AG10803 (cell line): ENCODE measurements around the gene SLC25A10.

Source experiments
- DNase-seq: peaks from one replicate; pipeline ENCODE4 v3.0.0; 2010; ENCODE audit warnings: low read depth
- H3K4me3 ChIP-seq: 2 replicates; pipeline ENCODE4 v1.5.1; 2011; ENCODE audit warnings: mild to moderate bottlenecking, low read length, control low read depth
- TF ChIP-seq, protein P1 (sequence below): conservative IDR thresholded peaks from 2 replicates; pipeline ENCODE4 v1.5.1; 2011; ENCODE audit warnings: mild to moderate bottlenecking, low read length, control low read depth, inconsistent platforms

Gene SLC25A10

DNA sequence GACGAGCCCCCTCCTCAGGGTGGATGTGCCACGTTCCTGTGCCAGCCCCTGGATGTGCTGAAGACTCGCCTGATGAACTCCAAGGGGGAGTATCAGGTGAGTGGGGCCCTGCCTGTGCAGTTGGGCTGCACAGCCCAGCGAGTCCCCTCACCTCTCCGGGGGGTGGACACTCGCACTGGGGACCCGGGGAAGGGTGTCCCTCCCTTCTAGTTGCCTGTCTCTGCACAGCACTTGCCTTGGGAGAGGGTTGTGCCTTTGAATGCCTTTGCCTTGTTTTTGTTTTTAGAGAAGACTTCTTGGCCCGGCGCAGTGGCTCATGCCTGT is 5.6 kb downstream of the SLC25A10 start:
- TF ChIP-seq, protein P1, sequence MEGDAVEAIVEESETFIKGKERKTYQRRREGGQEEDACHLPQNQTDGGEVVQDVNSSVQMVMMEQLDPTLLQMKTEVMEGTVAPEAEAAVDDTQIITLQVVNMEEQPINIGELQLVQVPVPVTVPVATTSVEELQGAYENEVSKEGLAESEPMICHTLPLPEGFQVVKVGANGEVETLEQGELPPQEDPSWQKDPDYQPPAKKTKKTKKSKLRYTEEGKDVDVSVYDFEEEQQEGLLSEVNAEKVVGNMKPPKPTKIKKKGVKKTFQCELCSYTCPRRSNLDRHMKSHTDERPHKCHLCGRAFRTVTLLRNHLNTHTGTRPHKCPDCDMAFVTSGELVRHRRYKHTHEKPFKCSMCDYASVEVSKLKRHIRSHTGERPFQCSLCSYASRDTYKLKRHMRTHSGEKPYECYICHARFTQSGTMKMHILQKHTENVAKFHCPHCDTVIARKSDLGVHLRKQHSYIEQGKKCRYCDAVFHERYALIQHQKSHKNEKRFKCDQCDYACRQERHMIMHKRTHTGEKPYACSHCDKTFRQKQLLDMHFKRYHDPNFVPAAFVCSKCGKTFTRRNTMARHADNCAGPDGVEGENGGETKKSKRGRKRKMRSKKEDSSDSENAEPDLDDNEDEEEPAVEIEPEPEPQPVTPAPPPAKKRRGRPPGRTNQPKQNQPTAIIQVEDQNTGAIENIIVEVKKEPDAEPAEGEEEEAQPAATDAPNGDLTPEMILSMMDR, result no peak
- DNase-seq, result no peak

DNA sequence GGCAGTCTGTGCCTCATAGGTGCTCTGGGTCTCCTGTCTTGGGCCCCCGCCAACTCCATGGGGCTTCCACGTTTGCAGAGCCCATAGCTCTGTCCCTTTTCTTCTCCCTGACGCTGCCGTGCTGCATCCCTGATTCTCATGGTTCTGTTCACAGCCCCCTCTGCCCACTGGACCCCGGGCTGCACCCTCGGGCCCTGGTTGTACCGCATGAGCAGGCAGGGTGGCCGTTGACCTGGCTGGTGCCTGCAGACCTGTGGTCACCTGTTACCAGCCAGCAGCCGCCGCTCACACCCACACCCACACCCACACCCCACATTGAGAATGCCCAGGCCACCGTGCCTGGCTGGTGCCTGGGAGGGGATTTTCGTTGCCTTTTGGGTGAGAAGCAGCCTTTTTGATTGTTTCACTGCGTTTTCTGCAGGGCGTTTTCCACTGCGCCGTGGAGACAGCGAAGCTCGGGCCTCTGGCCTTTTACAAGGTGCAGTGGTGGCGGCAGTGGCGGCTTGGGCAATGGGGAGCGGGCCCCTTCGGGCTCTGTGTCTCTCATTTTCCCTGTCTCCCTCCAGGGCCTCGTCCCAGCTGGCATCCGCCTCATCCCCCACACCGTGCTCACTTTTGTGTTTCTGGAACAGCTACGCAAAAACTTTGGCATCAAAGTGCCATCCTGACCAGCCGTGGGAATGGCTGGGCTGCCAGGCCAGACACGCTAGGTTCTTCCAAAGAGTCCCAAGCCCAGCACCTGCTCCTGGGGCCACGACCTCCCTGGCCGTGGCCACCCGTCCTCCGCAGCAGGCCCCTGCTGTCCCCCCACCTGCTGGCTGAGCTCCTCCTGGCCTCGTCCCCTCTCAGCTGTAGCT is 7.6 kb downstream of the SLC25A10 start:
- no peak for DNase-seq

More for the DNA sequence above, 5.6 kb downstream of the SLC25A10 start:
- H3K4me3 ChIP-seq, result no peak overlapping the region

DNA sequence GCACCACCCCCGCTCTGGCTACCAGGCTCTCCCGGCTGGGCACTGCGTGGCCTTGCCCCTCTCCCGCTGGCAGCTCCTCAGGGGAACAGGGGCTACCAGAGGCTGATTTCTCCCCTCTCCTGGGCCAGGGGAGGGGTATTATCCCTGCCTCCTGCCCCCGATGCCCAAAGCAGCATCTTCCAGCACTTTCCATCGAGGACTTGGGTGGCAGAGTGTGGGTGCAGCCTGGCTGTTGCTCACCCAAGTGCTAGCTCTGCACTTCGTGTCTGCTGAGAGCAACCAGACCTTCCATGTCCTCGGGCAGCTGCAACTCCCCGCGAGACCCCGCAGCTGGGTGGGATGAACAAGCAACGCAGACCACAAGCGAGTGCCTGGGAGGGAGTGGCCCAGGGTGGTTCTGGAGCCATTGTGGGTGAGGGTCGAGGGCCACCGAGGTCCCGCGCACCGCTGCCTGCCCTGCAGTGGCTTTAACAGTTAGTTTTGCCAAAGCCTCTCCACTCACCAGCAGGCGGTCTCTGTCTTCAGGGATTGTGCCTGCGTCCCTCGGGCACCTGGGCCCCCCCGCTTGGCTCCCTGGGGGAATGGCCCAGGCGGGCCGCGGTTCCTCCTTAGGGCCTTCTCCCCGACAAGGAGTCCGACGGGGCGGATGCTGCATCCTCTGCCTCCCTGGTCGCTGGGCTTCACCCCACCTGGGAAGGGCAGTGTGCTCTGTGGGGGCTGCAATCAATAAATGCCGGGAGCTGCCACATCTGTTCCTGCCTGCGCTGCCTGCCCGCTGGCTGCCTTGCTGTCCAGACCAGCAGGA is 8.4 kb downstream of the SLC25A10 start:
- TF ChIP-seq, protein P1, result no peak
- H3K4me3 ChIP-seq, result no peak overlapping the region
- DNase-seq, result no peak

More for the DNA sequence above, 7.6 kb downstream of the SLC25A10 start:
- no peak overlapping the region for H3K4me3 ChIP-seq
- TF ChIP-seq, protein P1, result no peak

DNA sequence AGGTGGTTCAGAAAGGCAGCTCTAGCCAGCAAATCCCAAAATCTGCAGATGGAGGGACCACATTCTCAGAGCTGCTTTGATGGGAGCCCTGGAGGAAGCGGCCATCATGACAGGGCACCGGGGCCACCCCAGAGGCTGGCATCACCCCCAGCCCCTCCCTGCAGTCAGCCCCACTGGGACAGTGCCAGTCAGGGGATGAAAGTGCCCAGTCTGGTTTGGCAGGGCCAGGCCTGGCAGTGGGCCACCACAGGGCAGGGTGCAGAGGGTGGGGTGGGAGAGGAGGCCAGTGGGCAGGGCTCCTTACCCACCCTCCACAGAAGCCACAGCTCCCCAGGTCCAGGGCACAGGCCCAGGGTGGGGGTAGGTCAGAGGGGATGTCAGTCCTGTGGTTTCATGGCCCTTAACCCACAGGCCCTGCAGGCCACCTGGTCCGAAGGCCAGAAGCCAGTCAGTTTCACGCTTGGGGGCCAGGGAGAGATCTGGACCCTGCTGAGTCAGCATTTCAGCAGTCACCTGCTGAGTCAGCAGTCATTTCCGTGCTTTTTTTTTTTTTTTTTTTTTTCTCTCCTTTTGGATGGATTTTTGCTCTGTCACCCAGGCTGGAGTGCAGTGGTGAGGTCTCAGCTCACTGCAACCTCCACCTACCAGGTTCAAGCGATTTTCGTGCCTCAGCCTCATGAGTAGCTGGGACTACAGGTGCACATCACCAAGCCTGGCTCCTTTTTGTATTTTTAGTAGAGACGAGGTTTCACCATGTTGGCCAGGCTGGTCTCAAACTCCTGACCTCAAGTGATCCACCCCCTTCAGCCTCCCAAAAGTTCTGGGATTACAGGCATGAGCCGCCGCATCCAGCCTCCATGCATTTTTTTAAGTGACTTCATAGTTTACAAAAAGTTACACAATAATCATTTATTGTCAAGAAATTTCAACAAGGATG is 10.4 kb downstream of the SLC25A10 start:
- peak; percentile 18 for DNase-seq
- no peak overlapping the region for H3K4me3 ChIP-seq
- TF ChIP-seq, protein P1, result no peak

DNA sequence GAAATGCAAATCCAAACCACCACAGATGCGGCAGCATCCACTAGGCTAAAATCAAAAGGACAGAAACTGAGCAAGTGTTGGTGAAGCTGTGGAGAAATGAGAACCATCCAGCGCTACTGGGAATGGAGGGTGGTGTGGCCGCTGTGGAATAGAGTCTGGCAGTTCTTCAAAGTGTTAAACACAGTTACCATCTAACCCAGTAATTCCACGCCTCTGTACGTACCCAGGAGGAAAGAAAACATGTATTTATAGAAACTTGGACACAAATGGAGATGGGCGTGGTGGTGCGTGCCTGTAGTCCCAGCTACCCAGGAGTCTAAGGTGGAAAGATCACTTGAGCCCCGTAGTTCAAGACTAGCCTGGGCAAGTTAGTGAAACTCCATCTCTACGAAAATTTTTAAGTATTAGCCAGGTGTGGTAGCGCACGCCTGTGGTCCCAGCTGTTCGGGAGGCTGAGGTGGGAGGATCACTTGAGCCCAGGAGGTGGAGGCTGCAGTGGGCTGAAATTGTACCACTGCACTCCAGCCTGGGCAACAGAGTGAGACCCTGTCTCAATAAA is 11.6 kb downstream of the SLC25A10 start:
- H3K4me3 ChIP-seq, result no peak overlapping the region
- TF ChIP-seq, protein P1, result no peak
- DNase-seq, result no peak

DNA sequence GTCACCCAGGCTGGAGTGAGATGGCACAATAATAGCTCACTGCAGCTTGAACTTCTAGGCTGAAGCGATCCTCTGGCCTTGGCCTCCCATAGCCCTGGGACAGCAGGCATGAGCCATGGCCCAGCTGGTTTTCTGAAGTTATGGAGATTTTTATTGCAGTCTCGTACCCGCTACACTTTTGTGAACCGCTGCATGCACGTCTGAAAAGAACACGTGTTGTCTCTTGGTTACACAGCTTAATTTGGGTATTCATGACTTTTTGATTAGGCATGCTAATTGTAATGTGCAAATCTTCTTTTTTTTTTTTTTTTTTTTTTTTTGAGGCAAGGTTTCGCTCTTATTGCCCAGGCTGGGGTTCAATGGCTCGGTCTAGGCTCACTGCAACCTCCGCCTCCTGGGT is 13.4 kb downstream of the SLC25A10 start:
- no peak for DNase-seq
- TF ChIP-seq, protein P1, result no peak
- no peak overlapping the region for H3K4me3 ChIP-seq
